Naive B cell (primary cell): ENCODE data around the gene TRIM74. TPM values are rescaled to one million over a fixed set of nuclear protein-coding genes. Genes with fewer than 3 reads are reported as not detected.
"Not testable (repeated sequence)": the region's sequence is repeated elsewhere in the genome, so short reads cannot be mapped to it uniquely, and the experiment has no call there.

Source experiments
- ATAC-seq, 2 donors: fragments of 150-1000 bp; cut with Tn5 transposase; 2 replicates each; pipeline ENCODE4 v1.10.0; 2021; ENCODE audit warnings: low read depth in 2 of 2, mild to moderate bottlenecking in 2 of 2, moderate library complexity in 2 of 2
- DNase-seq: peaks from one replicate; pipeline ENCODE4 v3.0.0; 2022
- H3K27ac Mint-ChIP-seq, 6 donors: one replicate each; pipeline ENCODE4 v1.8.0; 2020 to 2022; ENCODE audit warnings: mild to moderate bottlenecking in 6 of 6, mixed read lengths in 6 of 6, moderate library complexity in 5 of 6, inconsistent platforms in 2 of 6
- H3K27me3 Mint-ChIP-seq, 3 donors: one replicate each; pipeline ENCODE4 v1.8.0; 2021 to 2022; ENCODE audit warnings: mixed read lengths in 3 of 3, mild to moderate bottlenecking in 1 of 3
- H3K36me3 Mint-ChIP-seq, 2 donors: one replicate each; pipeline ENCODE4 v1.8.0; 2020 to 2022; ENCODE audit warnings: mixed read lengths in 2 of 2, inconsistent platforms in 1 of 2, mild to moderate bottlenecking in 1 of 2
- H3K4me1 Mint-ChIP-seq, 3 donors: one replicate each; pipeline ENCODE4 v1.8.0; 2020 to 2022; ENCODE audit warnings: mixed read lengths in 3 of 3, inconsistent platforms in 1 of 3, mild to moderate bottlenecking in 1 of 3, moderate library complexity in 1 of 3
- H3K4me3 Mint-ChIP-seq, 8 donors: one replicate each; pipeline ENCODE4 v1.8.0; 2020 to 2022; ENCODE audit warnings: mild to moderate bottlenecking in 8 of 8, mixed read lengths in 8 of 8, moderate library complexity in 8 of 8, inconsistent platforms in 2 of 8
- H3K9me3 Mint-ChIP-seq, 7 donors: one replicate each; pipeline ENCODE4 v1.8.0; 2020 to 2022; ENCODE audit warnings: mixed read lengths in 7 of 7, mild to moderate bottlenecking in 5 of 7, inconsistent platforms in 2 of 7, moderate library complexity in 1 of 7
- polyA plus RNA-seq, 6 donors: library from polyadenylated mRNA; unstranded; fragments of 300-500 nt; fragmentation: Illumina TruSeq; gene quantifications; one replicate each; pipeline ENCODE4 v1.2.3, GENCODE V29; 2021; ENCODE audit warnings: low read depth in 6 of 6

The TRIM74 gene
- polyA plus RNA-seq, 6 donors from 2014 or later = 0.31 TPM; not detected in 5

GRCh38 chr7:72971505-72971904 is 2.2 kb upstream of the TRIM74 start:
- not testable (repeated sequence) for DNase-seq, H3K9me3 Mint-ChIP-seq, H3K4me1 Mint-ChIP-seq, H3K36me3 Mint-ChIP-seq, H3K27ac Mint-ChIP-seq, H3K4me3 Mint-ChIP-seq, ATAC-seq, H3K27me3 Mint-ChIP-seq

GRCh38 chr7:72969688-72970087 is 422 bp upstream of the TRIM74 start:
- not testable (repeated sequence) for H3K4me1 Mint-ChIP-seq, H3K9me3 Mint-ChIP-seq, ATAC-seq, H3K27me3 Mint-ChIP-seq, H3K4me3 Mint-ChIP-seq, H3K27ac Mint-ChIP-seq, H3K36me3 Mint-ChIP-seq, DNase-seq

GRCh38 chr7:72966892-72967291 is 2.4 kb downstream of the TRIM74 start:
- H3K27ac Mint-ChIP-seq, H3K4me1 Mint-ChIP-seq, DNase-seq, ATAC-seq, H3K4me3 Mint-ChIP-seq, H3K27me3 Mint-ChIP-seq, H3K9me3 Mint-ChIP-seq, H3K36me3 Mint-ChIP-seq: not testable (repeated sequence)

GRCh38 chr7:72965186-72965975 is 3.9 kb downstream of the TRIM74 start:
- not testable (repeated sequence) for H3K27ac Mint-ChIP-seq, DNase-seq, H3K4me1 Mint-ChIP-seq, H3K27me3 Mint-ChIP-seq, H3K36me3 Mint-ChIP-seq, H3K9me3 Mint-ChIP-seq, H3K4me3 Mint-ChIP-seq
- peak; percentile 71 to 72 for ATAC-seq

DNA sequence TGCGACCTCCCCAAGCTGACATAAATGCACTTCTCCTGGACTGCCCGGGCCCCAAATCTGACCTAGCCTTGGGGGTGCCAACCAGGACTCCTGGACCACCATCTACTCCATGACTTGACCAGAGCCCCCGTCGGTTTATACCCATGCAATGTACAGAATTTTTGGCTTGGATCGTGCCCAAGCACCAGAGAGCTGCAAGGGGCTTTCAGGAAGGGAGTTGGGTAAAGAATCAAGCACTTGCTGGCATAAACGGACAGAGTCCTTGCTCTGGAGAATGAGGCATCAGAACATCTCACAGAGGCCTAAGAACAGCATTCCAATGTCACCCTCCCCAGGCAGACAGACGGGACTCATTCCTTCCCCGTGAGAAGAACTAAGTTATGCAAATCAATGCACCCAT is 6.2 kb downstream of the TRIM74 start:
- H3K36me3 Mint-ChIP-seq, H3K27ac Mint-ChIP-seq, H3K27me3 Mint-ChIP-seq, H3K4me1 Mint-ChIP-seq, ATAC-seq, DNase-seq, H3K4me3 Mint-ChIP-seq, H3K9me3 Mint-ChIP-seq: not testable (repeated sequence)

GRCh38 chr7:72961346-72961650 is 8.0 kb downstream of the TRIM74 start:
- H3K4me1 Mint-ChIP-seq, H3K9me3 Mint-ChIP-seq, DNase-seq, H3K36me3 Mint-ChIP-seq, ATAC-seq, H3K27me3 Mint-ChIP-seq, H3K27ac Mint-ChIP-seq, H3K4me3 Mint-ChIP-seq: not testable (repeated sequence)

GRCh38 chr7:72960626-72961345 is 8.5 kb downstream of the TRIM74 start:
- H3K27ac Mint-ChIP-seq, DNase-seq, H3K27me3 Mint-ChIP-seq, H3K9me3 Mint-ChIP-seq, H3K36me3 Mint-ChIP-seq, H3K4me1 Mint-ChIP-seq, ATAC-seq, H3K4me3 Mint-ChIP-seq: not testable (repeated sequence)

GRCh38 chr7:72960029-72960428 is 9.2 kb downstream of the TRIM74 start:
- H3K27ac Mint-ChIP-seq, H3K9me3 Mint-ChIP-seq, DNase-seq, H3K27me3 Mint-ChIP-seq, H3K4me1 Mint-ChIP-seq, H3K4me3 Mint-ChIP-seq, H3K36me3 Mint-ChIP-seq, ATAC-seq: not testable (repeated sequence)

- H3K4me3 Mint-ChIP-seq = peak overlapping the region in 7 of 8 donors; percentile 30 to 85 (median 75)
- ATAC-seq = peak; percentile 94 to 96
- not testable (repeated sequence) for H3K36me3 Mint-ChIP-seq, H3K27me3 Mint-ChIP-seq, H3K9me3 Mint-ChIP-seq, H3K4me1 Mint-ChIP-seq
- peak; percentile 22 for DNase-seq
- peak overlapping the region in 2 of 6 donors; percentile 82 to 87 for H3K27ac Mint-ChIP-seq
These were observed 14.6 kb downstream of the TRIM74 start for GRCh38 chr7:72954563-72955198.

GRCh38 chr7:72953901-72954562 is 15.2 kb downstream of the TRIM74 start:
- H3K9me3 Mint-ChIP-seq, DNase-seq: not testable (repeated sequence)

DNA sequence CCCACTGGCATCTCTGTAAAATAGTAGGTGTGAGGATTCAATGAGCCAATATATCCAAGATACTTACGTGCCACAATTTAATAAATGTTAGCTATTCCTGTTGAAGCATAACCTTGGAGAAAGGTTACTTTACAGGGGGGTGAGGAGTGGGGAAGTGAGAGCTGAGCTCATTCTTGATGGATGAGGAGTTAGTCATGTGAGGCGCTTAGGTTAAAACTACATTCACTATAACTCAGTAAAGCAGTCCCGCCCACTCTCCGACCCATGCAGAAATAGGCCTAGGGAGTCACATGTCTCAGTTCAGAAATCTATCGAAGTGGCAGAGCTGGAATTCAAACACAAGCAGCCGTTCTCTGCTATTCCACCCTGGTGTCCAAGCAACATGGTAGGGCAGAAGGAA is 18.8 kb downstream of the TRIM74 start:
- not testable (repeated sequence) for H3K27me3 Mint-ChIP-seq, H3K36me3 Mint-ChIP-seq, H3K9me3 Mint-ChIP-seq

More at GRCh38 chr7:72953901-72954562, 15.2 kb downstream of the TRIM74 start:
- H3K4me3 Mint-ChIP-seq = peak overlapping the region in 1 of 8 donors; percentile 29
- H3K36me3 Mint-ChIP-seq, H3K27ac Mint-ChIP-seq, H3K27me3 Mint-ChIP-seq, H3K4me1 Mint-ChIP-seq: not testable (repeated sequence)
- ATAC-seq = peak; percentile 50 to 57

GRCh38 chr7:72949686-72950085 is 19.6 kb downstream of the TRIM74 start:
- ATAC-seq, DNase-seq, H3K27ac Mint-ChIP-seq, H3K27me3 Mint-ChIP-seq, H3K4me3 Mint-ChIP-seq, H3K36me3 Mint-ChIP-seq, H3K9me3 Mint-ChIP-seq, H3K4me1 Mint-ChIP-seq: not testable (repeated sequence)

More for the DNA sequence above, 18.8 kb downstream of the TRIM74 start:
- H3K27ac Mint-ChIP-seq, H3K4me3 Mint-ChIP-seq, H3K4me1 Mint-ChIP-seq, ATAC-seq, DNase-seq: not testable (repeated sequence)

GRCh38 chr7:72949276-72949675 is 20.0 kb downstream of the TRIM74 start:
- not testable (repeated sequence) for H3K9me3 Mint-ChIP-seq, H3K4me3 Mint-ChIP-seq, H3K27me3 Mint-ChIP-seq, DNase-seq, H3K27ac Mint-ChIP-seq, H3K36me3 Mint-ChIP-seq, ATAC-seq, H3K4me1 Mint-ChIP-seq

- H3K27ac Mint-ChIP-seq, H3K36me3 Mint-ChIP-seq, H3K27me3 Mint-ChIP-seq, ATAC-seq, DNase-seq, H3K9me3 Mint-ChIP-seq, H3K4me3 Mint-ChIP-seq, H3K4me1 Mint-ChIP-seq: not testable (repeated sequence)
These were observed 20.6 kb downstream of the TRIM74 start for GRCh38 chr7:72948714-72949113.
